A549 (cell line): ENCODE data around the gene PAK1. TPM values are rescaled to one million over a fixed set of nuclear protein-coding genes. Genes with fewer than 3 reads are reported as not detected.

ENCODE experiments used
- ATAC-seq, 2 experiments: fragments of 200-7000 bp in 1 of 2; fragments of >200 bp in 1 of 2; cut with Nextera tagmentation in 1 of 2; cut with Tn5 transposase in 1 of 2; 3 replicates each; pipeline versions ENCODE4 v1.8.0 to v1.9.1; 2018 to 2020; ENCODE audit warnings: mild to moderate bottlenecking in 1 of 2, moderate library complexity in 1 of 2
- CTCF ChIA-PET: fragments of 300-600 bp; sonication (Branson Sonifier 250); formaldehyde crosslinking; extraction: SDS; loops from one replicate; lab custom pipeline; 2021; ENCODE audit warnings: antibody characterized with exemption, inconsistent platforms; lab: Yijun Ruan, JAX
- POLR2A ChIA-PET: fragments of 350-600 bp; formaldehyde crosslinking; extraction: SDS; loops from one replicate; lab custom pipeline; 2021; ENCODE audit warnings: antibody characterized with exemption, inconsistent platforms; lab: Yijun Ruan, JAX
- DNase-seq, 2 experiments: peaks; one replicate each; pipeline versions ENCODE4 v3.0.0 to v3.0.0-alpha.2; 2011 to 2016; ENCODE audit warnings: low read depth in 1 of 2, low spot score in 1 of 2
- FAIRE-seq: peaks from 2 replicates; lab custom pipeline; 2011; peaks lifted over from hg19 to GRCh38; lab: Jason Lieb, UNC
- H3K27ac ChIP-seq, 2 experiments: fragments of >200 bp; sonication (Bioruptor Twin); formaldehyde crosslinking; 3 replicates each; pipeline ENCODE4 v1.5.1; 2016 to 2017
- H3K4me1 ChIP-seq: fragments of >200 bp; sonication (Bioruptor Twin); formaldehyde crosslinking; 3 replicates; pipeline ENCODE4 v1.6.1; 2016
- H3K4me2 ChIP-seq: fragments of >200 bp; sonication (Bioruptor Twin); formaldehyde crosslinking; 3 replicates; pipeline ENCODE4 v1.6.1; 2016
- H3K4me3 ChIP-seq: fragments of >200 bp; sonication (Bioruptor Twin); formaldehyde crosslinking; 3 replicates; pipeline ENCODE4 v1.5.1; 2016
- H3K9me3 ChIP-seq: fragments of >200 bp; sonication (Bioruptor Twin); formaldehyde crosslinking; 3 replicates; pipeline ENCODE4 v1.6.1; 2016
- CTCF ChIP-seq: fragments of >200 bp; sonication (Bioruptor Twin); formaldehyde crosslinking; IDR thresholded peaks from 3 replicates; pipeline ENCODE4 v1.5.1; 2016
- EHMT2 ChIP-seq: fragments of 200-600 bp; sonication (generic); IDR thresholded peaks from 2 replicates; pipeline ENCODE4 v1.6.1; 2016; ENCODE audit warnings: antibody characterized with exemption, low read depth, mild to moderate bottlenecking, moderate library complexity
- GATA3 ChIP-seq: IDR thresholded peaks from 2 replicates; pipeline ENCODE4 v1.6.1; 2012; ENCODE audit warnings: borderline replicate concordance
- HOXA7 ChIP-seq: fragments of 250-450 bp; sonication (Bioruptor Pico); IDR thresholded peaks from 2 replicates; pipeline ENCODE4 v1.5.0; 2020; ENCODE audit warnings: mild to moderate bottlenecking, moderate library complexity
- HOXB5 ChIP-seq: fragments of 250-450 bp; sonication (Bioruptor Pico); IDR thresholded peaks from 2 replicates; pipeline ENCODE4 v1.5.0; 2020; ENCODE audit warnings: mild to moderate bottlenecking, moderate library complexity
- JUNB ChIP-seq: fragments of >200 bp; sonication (Bioruptor Twin); formaldehyde crosslinking; IDR thresholded peaks from 2 replicates; pipeline ENCODE4 v1.6.1; 2016
- MAZ ChIP-seq: fragments of 150-350 bp; IDR thresholded peaks from 2 replicates; pipeline ENCODE4 v1.6.1; 2014; ENCODE audit warnings: antibody characterized with exemption, low read depth, low read length, borderline replicate concordance
- NR3C1 ChIP-seq: fragments of >200 bp; sonication (Bioruptor Twin); formaldehyde crosslinking; IDR thresholded peaks from 3 replicates; pipeline ENCODE4 v1.6.1; 2017
- POLR2A ChIP-seq: IDR thresholded peaks from 2 replicates; pipeline ENCODE4 v1.6.1; 2012; ENCODE audit warnings: mild to moderate bottlenecking, low read length
- RFX5 ChIP-seq: fragments of 450-650 bp; IDR thresholded peaks from 2 replicates; pipeline ENCODE4 v1.7.1; 2014; ENCODE audit warnings: antibody characterized with exemption, mild to moderate bottlenecking, moderate library complexity
- WGBS: methylation state at CpG from one replicate; pipeline ENCODE4 v1.1.6; 2017; ENCODE audit errors: missing lambda C conversion rate; 5-methylcytosine and 5-hydroxymethylcytosine counted together
- polyA plus RNA-seq, 4 experiments: library from polyadenylated mRNA; depleted of rRNA in 3 of 4; stranded (reverse); fragments of >200 nt; fragmentation: RNase III in 1 of 4; extraction: RNeasy Plus Mini Kit Qiagen cat#74134 plus additional on column Dnase treatment in 1 of 4; gene quantifications; 2 replicates in 3 of 4; 3 replicates in 1 of 4; pipeline ENCODE4 v1.2.3, GENCODE V29; 2011 to 2017
- TF ChIP-seq, protein P1 (sequence below): fragments of >200 bp; sonication (Bioruptor Twin); formaldehyde crosslinking; IDR thresholded peaks from 2 replicates; pipeline ENCODE4 v1.6.1; 2016
- TF ChIP-seq, protein P2 (sequence below): fragments of 450-650 bp; IDR thresholded peaks from 2 replicates; pipeline ENCODE4 v1.6.1; 2014; ENCODE audit warnings: antibody characterized with exemption
- TF ChIP-seq, protein P3 (sequence below): fragments of 200-600 bp; sonication (generic); IDR thresholded peaks from 2 replicates; pipeline ENCODE4 v1.6.1; 2016; ENCODE audit warnings: antibody characterized with exemption, mild to moderate bottlenecking, moderate library complexity

PAK1 gene
- polyA plus RNA-seq, 2 of the 4 experiments (the other 2 are of a cell fraction), result 20.6 to 60.7 TPM

- TF ChIP-seq JUNB (no peak), NR3C1 (no peak)
Measured at GRCh38 chr11:77519847-77520246, 46.0 kb upstream of the PAK1 start (continued).

DNA sequence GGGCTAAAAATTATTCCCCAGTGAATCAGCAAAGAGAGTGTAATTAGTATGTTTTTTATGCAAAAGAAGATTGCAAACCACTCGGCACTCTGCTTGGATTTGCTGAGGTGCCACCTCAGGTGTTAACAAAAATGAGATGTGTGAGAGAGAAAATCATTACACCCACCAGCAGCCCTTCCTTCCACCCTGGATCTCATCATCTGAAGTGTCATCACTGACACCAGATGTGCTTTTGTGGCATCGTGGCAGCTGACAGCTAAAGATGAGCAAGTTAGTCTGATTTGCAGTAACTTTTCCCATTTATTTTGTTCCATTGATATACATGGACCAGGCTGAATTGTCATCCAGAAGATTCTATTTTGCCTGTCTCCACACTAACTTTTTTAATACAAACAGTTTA lies 44.6 kb upstream of the PAK1 start:
- 47% methylated on average over 2 of the region's 2 CpGs for WGBS
- ATAC-seq, result no peak
- ChIA-PET CTCF (no interaction called here), POLR2A (no interaction called here)
- FAIRE-seq, result no peak
- no peak overlapping the region for H3K4me2 ChIP-seq
- DNase-seq, result no peak
- H3K4me1 ChIP-seq, result peaks cover 14% of the 10 kb centered on the region
- TF ChIP-seq POLR2A (no peak), CTCF (no peak)
- no peak overlapping the region for H3K27ac ChIP-seq
- H3K4me3 ChIP-seq, result no peak overlapping the region
- H3K9me3 ChIP-seq, result no peaks in the 10 kb centered on the region

DNA sequence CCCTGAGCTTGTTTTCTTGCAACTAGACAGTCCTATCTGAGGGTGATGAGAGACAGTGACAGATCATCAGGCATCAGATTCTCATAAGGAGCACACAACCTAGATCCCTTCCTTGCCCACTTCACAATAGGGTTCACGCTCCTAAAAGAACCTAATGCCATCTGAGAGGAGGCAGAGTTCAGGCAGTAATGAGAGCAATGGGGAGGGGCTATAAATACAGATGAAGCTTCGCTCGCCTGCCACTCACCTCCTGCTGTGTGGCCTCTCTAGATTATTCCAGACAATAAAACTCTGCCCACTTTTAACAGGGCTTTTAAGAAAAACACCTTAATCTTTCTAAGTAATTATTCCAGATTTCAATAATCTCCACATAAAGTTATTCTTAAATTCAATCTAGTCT lies 43.9 kb upstream of the PAK1 start:
- WGBS, result 84% methylated on average over 3 of the region's 3 CpGs
- no peak for FAIRE-seq

More for the DNA sequence above, 43.9 kb upstream of the PAK1 start:
- peaks cover 14% of the 10 kb centered on the region for H3K4me1 ChIP-seq
- ATAC-seq, result no peak
- ChIA-PET CTCF (no interaction called here), POLR2A (no interaction called here)
- no peak overlapping the region for H3K27ac ChIP-seq
- no peaks in the 10 kb centered on the region for H3K9me3 ChIP-seq
- TF ChIP-seq GATA3 (no peak), HOXA7 (CRISPR knock-in tag) (no peak), RFX5 (no peak), MAZ (no peak), EHMT2 (no peak), HOXB5 (CRISPR knock-in tag) (no peak), CTCF (no peak)
- TF ChIP-seq, protein P1, sequence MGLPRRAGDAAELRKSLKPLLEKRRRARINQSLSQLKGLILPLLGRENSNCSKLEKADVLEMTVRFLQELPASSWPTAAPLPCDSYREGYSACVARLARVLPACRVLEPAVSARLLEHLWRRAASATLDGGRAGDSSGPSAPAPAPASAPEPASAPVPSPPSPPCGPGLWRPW, result no peak
- TF ChIP-seq, protein P2, sequence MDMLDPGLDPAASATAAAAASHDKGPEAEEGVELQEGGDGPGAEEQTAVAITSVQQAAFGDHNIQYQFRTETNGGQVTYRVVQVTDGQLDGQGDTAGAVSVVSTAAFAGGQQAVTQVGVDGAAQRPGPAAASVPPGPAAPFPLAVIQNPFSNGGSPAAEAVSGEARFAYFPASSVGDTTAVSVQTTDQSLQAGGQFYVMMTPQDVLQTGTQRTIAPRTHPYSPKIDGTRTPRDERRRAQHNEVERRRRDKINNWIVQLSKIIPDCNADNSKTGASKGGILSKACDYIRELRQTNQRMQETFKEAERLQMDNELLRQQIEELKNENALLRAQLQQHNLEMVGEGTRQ, result no peak
- TF ChIP-seq, protein P3, sequence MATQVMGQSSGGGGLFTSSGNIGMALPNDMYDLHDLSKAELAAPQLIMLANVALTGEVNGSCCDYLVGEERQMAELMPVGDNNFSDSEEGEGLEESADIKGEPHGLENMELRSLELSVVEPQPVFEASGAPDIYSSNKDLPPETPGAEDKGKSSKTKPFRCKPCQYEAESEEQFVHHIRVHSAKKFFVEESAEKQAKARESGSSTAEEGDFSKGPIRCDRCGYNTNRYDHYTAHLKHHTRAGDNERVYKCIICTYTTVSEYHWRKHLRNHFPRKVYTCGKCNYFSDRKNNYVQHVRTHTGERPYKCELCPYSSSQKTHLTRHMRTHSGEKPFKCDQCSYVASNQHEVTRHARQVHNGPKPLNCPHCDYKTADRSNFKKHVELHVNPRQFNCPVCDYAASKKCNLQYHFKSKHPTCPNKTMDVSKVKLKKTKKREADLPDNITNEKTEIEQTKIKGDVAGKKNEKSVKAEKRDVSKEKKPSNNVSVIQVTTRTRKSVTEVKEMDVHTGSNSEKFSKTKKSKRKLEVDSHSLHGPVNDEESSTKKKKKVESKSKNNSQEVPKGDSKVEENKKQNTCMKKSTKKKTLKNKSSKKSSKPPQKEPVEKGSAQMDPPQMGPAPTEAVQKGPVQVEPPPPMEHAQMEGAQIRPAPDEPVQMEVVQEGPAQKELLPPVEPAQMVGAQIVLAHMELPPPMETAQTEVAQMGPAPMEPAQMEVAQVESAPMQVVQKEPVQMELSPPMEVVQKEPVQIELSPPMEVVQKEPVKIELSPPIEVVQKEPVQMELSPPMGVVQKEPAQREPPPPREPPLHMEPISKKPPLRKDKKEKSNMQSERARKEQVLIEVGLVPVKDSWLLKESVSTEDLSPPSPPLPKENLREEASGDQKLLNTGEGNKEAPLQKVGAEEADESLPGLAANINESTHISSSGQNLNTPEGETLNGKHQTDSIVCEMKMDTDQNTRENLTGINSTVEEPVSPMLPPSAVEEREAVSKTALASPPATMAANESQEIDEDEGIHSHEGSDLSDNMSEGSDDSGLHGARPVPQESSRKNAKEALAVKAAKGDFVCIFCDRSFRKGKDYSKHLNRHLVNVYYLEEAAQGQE, result no peak
- DNase-seq, result no peak
- no peak overlapping the region for H3K4me3 ChIP-seq
- H3K4me2 ChIP-seq, result no peak overlapping the region
